Panc1 (cell line): ENCODE results near the gene PDZD2.

Experiments used
- CTCF ChIP-seq: fragments of 450-650 bp; IDR thresholded peaks from 2 replicates; pipeline ENCODE4 v1.5.1; 2017; ENCODE audit warnings: mild to moderate bottlenecking
- POLR2AphosphoS5 ChIP-seq: IDR thresholded peaks from 2 replicates; pipeline ENCODE4 v1.6.1; 2012; ENCODE audit warnings: mild to moderate bottlenecking, low read depth, low read length, moderate library complexity
- SIN3A ChIP-seq: IDR thresholded peaks from 2 replicates; pipeline ENCODE4 v1.6.1; 2012; ENCODE audit warnings: low read depth, mild to moderate bottlenecking, low read length, moderate library complexity, borderline replicate concordance; ENCODE audit not compliant: insufficient read depth
- TCF7L2 ChIP-seq: IDR thresholded peaks from 2 replicates; pipeline ENCODE4 v1.6.1; 2011; ENCODE audit warnings: mild to moderate bottlenecking, low read depth, low read length, inconsistent platforms
- TF ChIP-seq, protein P1 (sequence below), 2 experiments: IDR thresholded peaks; 2 replicates each; pipeline ENCODE4 v1.6.1; 2011 to 2012; ENCODE audit warnings: low read depth in 2 of 2, control low read depth in 1 of 2, low read length in 1 of 2, mild to moderate bottlenecking in 1 of 2, moderate library complexity in 1 of 2; ENCODE audit not compliant: insufficient read depth in 1 of 2

GRCh38 chr5:31761877-31762276, 122.9 kb downstream of the PDZD2 start:
- no peak for TF ChIP-seq CTCF
- TF ChIP-seq POLR2AphosphoS5 = no peak
- TF ChIP-seq TCF7L2 = no peak
- TF ChIP-seq, protein P1, sequence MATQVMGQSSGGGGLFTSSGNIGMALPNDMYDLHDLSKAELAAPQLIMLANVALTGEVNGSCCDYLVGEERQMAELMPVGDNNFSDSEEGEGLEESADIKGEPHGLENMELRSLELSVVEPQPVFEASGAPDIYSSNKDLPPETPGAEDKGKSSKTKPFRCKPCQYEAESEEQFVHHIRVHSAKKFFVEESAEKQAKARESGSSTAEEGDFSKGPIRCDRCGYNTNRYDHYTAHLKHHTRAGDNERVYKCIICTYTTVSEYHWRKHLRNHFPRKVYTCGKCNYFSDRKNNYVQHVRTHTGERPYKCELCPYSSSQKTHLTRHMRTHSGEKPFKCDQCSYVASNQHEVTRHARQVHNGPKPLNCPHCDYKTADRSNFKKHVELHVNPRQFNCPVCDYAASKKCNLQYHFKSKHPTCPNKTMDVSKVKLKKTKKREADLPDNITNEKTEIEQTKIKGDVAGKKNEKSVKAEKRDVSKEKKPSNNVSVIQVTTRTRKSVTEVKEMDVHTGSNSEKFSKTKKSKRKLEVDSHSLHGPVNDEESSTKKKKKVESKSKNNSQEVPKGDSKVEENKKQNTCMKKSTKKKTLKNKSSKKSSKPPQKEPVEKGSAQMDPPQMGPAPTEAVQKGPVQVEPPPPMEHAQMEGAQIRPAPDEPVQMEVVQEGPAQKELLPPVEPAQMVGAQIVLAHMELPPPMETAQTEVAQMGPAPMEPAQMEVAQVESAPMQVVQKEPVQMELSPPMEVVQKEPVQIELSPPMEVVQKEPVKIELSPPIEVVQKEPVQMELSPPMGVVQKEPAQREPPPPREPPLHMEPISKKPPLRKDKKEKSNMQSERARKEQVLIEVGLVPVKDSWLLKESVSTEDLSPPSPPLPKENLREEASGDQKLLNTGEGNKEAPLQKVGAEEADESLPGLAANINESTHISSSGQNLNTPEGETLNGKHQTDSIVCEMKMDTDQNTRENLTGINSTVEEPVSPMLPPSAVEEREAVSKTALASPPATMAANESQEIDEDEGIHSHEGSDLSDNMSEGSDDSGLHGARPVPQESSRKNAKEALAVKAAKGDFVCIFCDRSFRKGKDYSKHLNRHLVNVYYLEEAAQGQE (IDR thresholded peaks at IDR 0.05; ENCODE audit: insufficient read depth in 1 of 2, low read depth in 2 of 2, low read length in 1 of 2) = no peak
- TF ChIP-seq SIN3A = no peak
